HEK293T (cell line): ENCODE results near the gene FOXP4.

ENCODE experiments used
- CTCF ChIA-PET: fragments of 350-600 bp; formaldehyde crosslinking; extraction: SDS; loops from one replicate; lab custom pipeline; 2021; ENCODE audit warnings: antibody characterized with exemption, inconsistent platforms; lab: Yijun Ruan, JAX
- POLR2A ChIA-PET: fragments of 350-600 bp; formaldehyde crosslinking; extraction: SDS; loops from one replicate; lab custom pipeline; 2020; ENCODE audit warnings: antibody characterized with exemption, inconsistent platforms; lab: Yijun Ruan, JAX
- DNase-seq: peaks from one replicate; pipeline ENCODE4 v3.0.0; 2012; ENCODE audit warnings: mixed read lengths; ENCODE audit errors: extremely low spot score
- ARNT ChIP-seq: fragments of 450-650 bp; IDR thresholded peaks from 2 replicates; pipeline ENCODE4 v1.6.1; 2017; ENCODE audit warnings: mild to moderate bottlenecking
- BHLHE40 ChIP-seq: fragments of 450-650 bp; IDR thresholded peaks from 2 replicates; pipeline ENCODE4 v1.6.1; 2016; ENCODE audit warnings: mild to moderate bottlenecking, moderate library complexity, borderline replicate concordance
- CTBP1 ChIP-seq: fragments of 450-650 bp; IDR thresholded peaks from 2 replicates; pipeline ENCODE4 v1.6.1; 2016; ENCODE audit warnings: borderline replicate concordance
- ELF4 ChIP-seq: fragments of 450-650 bp; IDR thresholded peaks from 2 replicates; pipeline ENCODE4 v1.6.1; 2017; ENCODE audit warnings: antibody characterized with exemption
- FOXA1 ChIP-seq: fragments of 450-650 bp; IDR thresholded peaks from 2 replicates; pipeline ENCODE4 v1.6.1; 2016; ENCODE audit warnings: mild to moderate bottlenecking
- FOXK2 ChIP-seq: fragments of 450-650 bp; IDR thresholded peaks from 2 replicates; pipeline ENCODE4 v1.6.1; 2016; ENCODE audit warnings: mild to moderate bottlenecking
- FOXM1 ChIP-seq: fragments of 450-650 bp; IDR thresholded peaks from 2 replicates; pipeline ENCODE4 v1.6.1; 2017; ENCODE audit warnings: mild to moderate bottlenecking, borderline replicate concordance
- HDGF ChIP-seq: fragments of 450-650 bp; IDR thresholded peaks from 2 replicates; pipeline ENCODE4 v1.6.1; 2017; ENCODE audit warnings: antibody characterized with exemption, borderline replicate concordance
- L3MBTL2 ChIP-seq: fragments of 450-650 bp; conservative IDR thresholded peaks from 2 replicates; pipeline ENCODE4 v1.6.1; 2016; ENCODE audit warnings: mild to moderate bottlenecking
- LEF1 ChIP-seq: fragments of 450-650 bp; IDR thresholded peaks from 2 replicates; pipeline ENCODE4 v1.6.1; 2017; ENCODE audit warnings: mild to moderate bottlenecking, borderline replicate concordance
- NFRKB ChIP-seq: fragments of 450-650 bp; IDR thresholded peaks from 2 replicates; pipeline ENCODE4 v1.6.1; 2016; ENCODE audit warnings: mild to moderate bottlenecking, moderate library complexity
- PKNOX1 ChIP-seq: fragments of 450-650 bp; IDR thresholded peaks from 2 replicates; pipeline ENCODE4 v1.6.1; 2016
- SP1 ChIP-seq: fragments of 450-650 bp; IDR thresholded peaks from 2 replicates; pipeline ENCODE4 v1.6.1; 2017
- SUZ12 ChIP-seq: fragments of 450-650 bp; IDR thresholded peaks from 2 replicates; pipeline ENCODE4 v1.6.1; 2016; ENCODE audit warnings: mild to moderate bottlenecking
- TARDBP ChIP-seq: fragments of 450-650 bp; IDR thresholded peaks from 2 replicates; pipeline ENCODE4 v1.6.1; 2016
- ZNF384 ChIP-seq: fragments of 450-650 bp; IDR thresholded peaks from 2 replicates; pipeline ENCODE4 v1.6.1; 2016

The FOXP4 gene

GRCh38 chr6:41560431-41561192 is 14.4 kb downstream of the FOXP4 start:
- TF ChIP-seq ELF4: no peak
- no peak for TF ChIP-seq SUZ12
- TF ChIP-seq PKNOX1: no peak
- DNase-seq: no peak
- ChIA-PET CTCF (no interaction called here), POLR2A (no interaction called here)

DNA sequence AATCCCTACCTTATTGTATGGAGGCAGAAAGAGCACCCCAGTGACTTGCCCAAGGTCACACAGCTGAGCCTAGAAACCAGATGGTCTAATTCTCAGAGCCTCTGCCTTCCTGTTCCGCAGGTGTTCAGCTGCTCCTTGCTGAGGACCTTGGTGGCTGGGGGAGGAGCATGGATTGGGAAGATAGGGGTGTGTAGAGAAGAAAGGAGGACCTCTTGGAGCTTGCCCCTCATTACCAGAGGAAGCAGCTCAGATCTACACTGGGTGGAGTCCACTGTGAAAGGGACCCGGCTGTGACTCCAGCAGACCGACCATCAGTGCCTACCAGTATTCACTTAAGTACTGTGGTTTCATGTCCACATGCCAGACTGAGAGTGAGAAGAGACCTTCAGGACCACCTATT is 15.2 kb downstream of the FOXP4 start:
- TF ChIP-seq FOXM1 (no peak), SP1 (no peak), ELF4 (no peak), NFRKB (no peak), ZNF384 (no peak)
- ChIA-PET CTCF (no interaction called here), POLR2A (no interaction called here)
- no peak for DNase-seq

DNA sequence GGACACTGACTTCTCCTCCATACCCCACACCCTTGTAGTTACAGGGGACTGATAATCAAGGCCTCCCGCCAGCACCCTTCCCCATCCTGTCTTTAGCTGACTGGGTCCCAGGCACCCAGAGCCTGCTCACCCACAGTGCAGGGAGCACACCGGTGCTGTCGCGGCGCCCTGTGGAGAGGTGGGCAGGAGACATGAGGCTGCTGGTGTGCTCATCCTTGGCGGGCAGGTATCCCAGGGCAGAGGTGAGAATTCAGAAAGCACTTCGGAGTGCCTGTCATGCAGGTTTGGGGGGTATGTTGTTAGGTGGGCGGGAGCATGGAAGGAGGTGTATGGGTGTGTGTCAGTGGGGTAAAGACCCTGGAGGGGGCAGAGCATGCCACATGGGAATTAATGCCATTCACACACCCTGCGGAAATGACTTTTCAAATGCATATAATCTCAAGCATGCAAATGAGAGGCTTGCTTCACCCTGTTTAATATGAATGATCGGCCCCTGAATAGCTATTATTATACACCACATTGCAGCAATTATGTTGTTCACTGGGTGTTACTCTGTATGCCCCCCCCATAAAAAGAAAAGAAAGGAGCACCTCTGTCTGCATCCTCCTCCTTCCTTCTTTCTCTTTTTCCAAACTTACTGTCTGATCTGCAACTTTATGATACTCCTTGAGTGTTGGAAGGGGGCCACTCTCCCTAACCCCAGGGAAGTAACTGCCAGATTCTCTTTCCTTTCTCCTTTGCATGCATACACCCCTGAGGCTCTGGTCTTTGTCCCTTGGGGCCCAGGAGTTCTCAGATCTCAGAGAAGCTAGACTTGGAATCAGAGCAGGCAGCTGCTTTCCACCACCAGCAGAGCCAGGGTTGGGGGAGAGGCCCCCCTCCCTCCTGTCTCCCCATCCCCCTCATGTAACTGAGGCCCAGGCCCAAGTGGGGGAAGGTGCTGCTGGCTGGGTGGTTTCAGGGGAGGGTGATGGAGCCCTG is 16.0 kb downstream of the FOXP4 start:
- ChIA-PET CTCF (interaction anchor here (0.7 kb wide), 1 partner anchor 40 kb away, joined by 4 read pairs; no protein-coding TSS in a partner anchor), POLR2A (no interaction called here)
- DNase-seq: no peak
- TF ChIP-seq ZNF384 (no peak), FOXA1 (no peak), FOXK2 (no peak), CTBP1 (no peak), FOXM1 (no peak), BHLHE40 (no peak)

GRCh38 chr6:41563060-41563776 is 17.0 kb downstream of the FOXP4 start:
- CTCF ChIA-PET: interaction anchor here (0.6 kb wide), 1 partner anchor 59 kb away, joined by 3 read pairs; no protein-coding TSS in a partner anchor
- POLR2A ChIA-PET: no interaction called here
- DNase-seq: no peak

GRCh38 chr6:41564448-41565142 is 18.4 kb downstream of the FOXP4 start:
- no peak for TF ChIP-seq LEF1
- no peak for TF ChIP-seq ZNF384
- no peak for TF ChIP-seq FOXM1
- TF ChIP-seq TARDBP: no peak
- no peak for TF ChIP-seq SP1
- TF ChIP-seq PKNOX1: no peak
- TF ChIP-seq NFRKB: no peak
- TF ChIP-seq L3MBTL2: no peak
- no peak for TF ChIP-seq ELF4
- TF ChIP-seq ARNT: no peak
- no peak for TF ChIP-seq CTBP1
- DNase-seq: no peak
- CTCF ChIA-PET: no interaction called here
- POLR2A ChIA-PET: no interaction called here

More at GRCh38 chr6:41563060-41563776, 17.0 kb downstream of the FOXP4 start:
- TF ChIP-seq FOXM1 (no peak), ELF4 (no peak), NFRKB (no peak), LEF1 (no peak), FOXA1 (no peak), ZNF384 (no peak), SP1 (no peak), ARNT (no peak), TARDBP (no peak), PKNOX1 (no peak)

DNA sequence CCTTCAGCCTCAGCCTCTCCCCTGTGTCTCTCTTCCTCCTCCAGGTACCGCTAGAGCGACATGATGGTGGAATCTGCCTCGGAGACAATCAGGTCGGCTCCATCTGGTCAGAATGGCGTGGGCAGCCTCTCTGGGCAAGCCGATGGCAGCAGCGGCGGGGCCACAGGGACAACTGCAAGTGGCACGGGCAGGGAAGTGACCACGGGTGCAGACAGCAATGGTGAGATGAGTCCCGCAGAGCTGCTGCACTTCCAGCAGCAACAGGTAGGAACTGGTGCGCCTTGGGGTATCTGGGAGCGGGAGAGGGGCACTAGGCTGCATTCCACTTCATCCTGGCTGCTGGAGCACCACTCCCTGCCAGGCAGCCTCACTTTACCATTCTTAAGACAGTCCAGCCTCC is 19.5 kb downstream of the FOXP4 start:
- DNase-seq: no peak
- TF ChIP-seq FOXA1: no peak
- TF ChIP-seq ZNF384: no peak
- no peak for TF ChIP-seq ARNT
- no peak for TF ChIP-seq BHLHE40
- no peak for TF ChIP-seq ELF4
- no peak for TF ChIP-seq NFRKB
- no peak for TF ChIP-seq TARDBP
- TF ChIP-seq SP1: no peak
- no peak for TF ChIP-seq SUZ12
- no peak for TF ChIP-seq LEF1
- no peak for TF ChIP-seq FOXK2
- TF ChIP-seq HDGF: no peak
- TF ChIP-seq PKNOX1: no peak
- no peak for TF ChIP-seq FOXM1
- TF ChIP-seq CTBP1: no peak
- TF ChIP-seq L3MBTL2: no peak
- ChIA-PET POLR2A (no interaction called here), CTCF (no interaction called here)
